GM06990 (cell line): ENCODE data around the gene RTN4R.

Experiments used
- DNase-seq: peaks from one replicate; pipeline ENCODE4 v3.0.0-alpha.2; 2011; ENCODE audit not compliant: insufficient read length; ENCODE audit errors: extremely low read depth
- H3K27me3 ChIP-seq: replicated peaks from 2 replicates; pipeline ENCODE4 v1.6.0; 2011; ENCODE audit warnings: low read length; ENCODE audit not compliant: control insufficient read depth, insufficient read depth
- H3K36me3 ChIP-seq: 2 replicates; pipeline ENCODE4 v1.5.1; 2011; ENCODE audit warnings: low read length; ENCODE audit not compliant: control insufficient read depth, insufficient read depth
- H3K4me3 ChIP-seq: replicated peaks from 2 replicates; pipeline ENCODE4 v1.5.1; 2011; ENCODE audit warnings: low read depth, mild to moderate bottlenecking, control low read depth, low read length
- TF ChIP-seq, protein P1 (sequence below): IDR thresholded peaks from 2 replicates; pipeline ENCODE4 v1.5.1; 2011; ENCODE audit warnings: low read length, control low read depth, mild to moderate bottlenecking, inconsistent platforms; ENCODE audit not compliant: insufficient read depth, poor library complexity, severe bottlenecking

The RTN4R gene

DNA sequence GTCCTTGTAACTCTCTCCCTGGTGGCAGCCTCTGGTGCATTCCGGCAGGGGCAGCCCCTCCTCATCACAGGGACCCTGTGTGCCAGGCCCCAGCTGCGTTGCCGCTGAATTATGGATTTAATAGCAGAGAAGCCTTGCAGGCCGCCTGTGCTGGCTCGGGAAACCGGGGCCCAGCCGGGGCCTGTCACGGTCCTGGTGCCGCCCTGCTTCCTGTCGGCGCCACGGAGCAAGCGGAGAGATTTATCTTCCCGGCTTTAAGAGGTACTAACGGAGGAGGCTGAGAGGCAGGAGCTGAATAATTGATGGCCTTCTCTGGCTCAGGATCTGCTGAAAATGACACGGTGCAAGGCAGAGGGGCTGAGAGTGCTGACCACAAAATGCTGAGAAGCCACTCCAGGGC lies 63.3 kb downstream of the RTN4R start:
- Histone ChIP-seq H3K4me3 (no peak overlapping the region), H3K36me3 (no peaks in the 10 kb centered on the region; the same call in 1 of the 2 replicates), H3K27me3 (no peaks in the 10 kb centered on the region; the same call in 1 of the 2 replicates)
- DNase-seq: no peak
- TF ChIP-seq, protein P1, sequence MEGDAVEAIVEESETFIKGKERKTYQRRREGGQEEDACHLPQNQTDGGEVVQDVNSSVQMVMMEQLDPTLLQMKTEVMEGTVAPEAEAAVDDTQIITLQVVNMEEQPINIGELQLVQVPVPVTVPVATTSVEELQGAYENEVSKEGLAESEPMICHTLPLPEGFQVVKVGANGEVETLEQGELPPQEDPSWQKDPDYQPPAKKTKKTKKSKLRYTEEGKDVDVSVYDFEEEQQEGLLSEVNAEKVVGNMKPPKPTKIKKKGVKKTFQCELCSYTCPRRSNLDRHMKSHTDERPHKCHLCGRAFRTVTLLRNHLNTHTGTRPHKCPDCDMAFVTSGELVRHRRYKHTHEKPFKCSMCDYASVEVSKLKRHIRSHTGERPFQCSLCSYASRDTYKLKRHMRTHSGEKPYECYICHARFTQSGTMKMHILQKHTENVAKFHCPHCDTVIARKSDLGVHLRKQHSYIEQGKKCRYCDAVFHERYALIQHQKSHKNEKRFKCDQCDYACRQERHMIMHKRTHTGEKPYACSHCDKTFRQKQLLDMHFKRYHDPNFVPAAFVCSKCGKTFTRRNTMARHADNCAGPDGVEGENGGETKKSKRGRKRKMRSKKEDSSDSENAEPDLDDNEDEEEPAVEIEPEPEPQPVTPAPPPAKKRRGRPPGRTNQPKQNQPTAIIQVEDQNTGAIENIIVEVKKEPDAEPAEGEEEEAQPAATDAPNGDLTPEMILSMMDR: no peak

DNA sequence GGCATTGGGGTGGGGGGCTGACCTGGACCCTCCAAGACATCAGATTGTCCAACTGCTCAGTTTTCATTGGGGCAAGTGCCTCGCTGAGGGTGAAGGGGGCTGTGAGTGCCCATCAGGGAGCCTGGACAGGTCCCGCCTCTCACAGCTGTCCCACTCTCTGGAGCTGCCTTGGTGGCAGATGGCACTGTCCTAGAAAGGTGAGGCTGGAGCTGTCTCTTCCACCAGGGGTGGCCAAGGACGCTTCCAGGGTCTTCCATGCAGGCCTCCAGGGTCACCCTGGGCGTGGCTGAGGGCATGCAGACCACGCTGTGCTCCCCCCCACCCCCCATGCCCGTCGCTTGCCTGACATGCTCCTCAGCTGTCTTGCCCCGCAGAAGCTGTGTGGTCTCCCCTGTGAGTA lies 63.8 kb downstream of the RTN4R start:
- Histone ChIP-seq H3K36me3 (no peaks in the 10 kb centered on the region; the same call in 1 of the 2 replicates), H3K27me3 (no peaks in the 10 kb centered on the region; the same call in 1 of the 2 replicates), H3K4me3 (no peak overlapping the region)
- TF ChIP-seq, protein P1: no peak
- no peak for DNase-seq

DNA sequence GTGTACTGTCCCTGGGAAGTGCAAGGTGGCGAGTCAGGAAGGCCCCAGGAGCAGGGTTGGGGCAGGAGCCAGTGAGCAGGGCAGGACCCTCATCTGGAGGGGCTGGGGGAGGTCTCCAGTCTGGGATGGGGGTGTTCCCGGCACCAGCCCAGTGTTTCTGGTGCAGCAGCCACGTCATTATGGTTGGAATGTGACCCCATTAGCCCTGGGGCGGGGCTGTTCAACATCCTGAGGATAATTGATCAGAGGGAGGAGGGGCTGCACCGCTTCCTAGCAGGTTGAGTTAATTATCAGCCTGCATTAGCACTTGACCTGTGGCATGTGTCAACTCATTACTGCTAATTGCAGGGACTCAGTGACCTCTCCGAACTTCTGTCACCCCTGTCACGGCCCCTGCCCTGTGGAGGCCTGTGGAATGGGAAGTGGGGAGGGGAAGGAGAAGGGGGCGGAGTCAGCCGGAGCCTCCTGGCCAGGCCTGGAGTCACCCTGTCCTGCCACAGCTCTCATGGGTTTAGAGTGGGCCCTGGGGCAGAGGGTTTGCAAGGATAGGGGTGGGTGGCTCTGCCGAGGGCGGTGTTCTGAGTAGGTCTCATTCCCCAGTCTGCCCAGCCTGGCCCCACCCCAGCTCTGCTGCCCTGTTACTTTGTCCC lies 64.4 kb downstream of the RTN4R start:
- no peaks in the 10 kb centered on the region for H3K36me3 ChIP-seq
- TF ChIP-seq, protein P1: no peak
- DNase-seq: no peak
- no peaks in the 10 kb centered on the region; the same call in 1 of the 2 replicates for H3K27me3 ChIP-seq
- H3K4me3 ChIP-seq: no peak overlapping the region

DNA sequence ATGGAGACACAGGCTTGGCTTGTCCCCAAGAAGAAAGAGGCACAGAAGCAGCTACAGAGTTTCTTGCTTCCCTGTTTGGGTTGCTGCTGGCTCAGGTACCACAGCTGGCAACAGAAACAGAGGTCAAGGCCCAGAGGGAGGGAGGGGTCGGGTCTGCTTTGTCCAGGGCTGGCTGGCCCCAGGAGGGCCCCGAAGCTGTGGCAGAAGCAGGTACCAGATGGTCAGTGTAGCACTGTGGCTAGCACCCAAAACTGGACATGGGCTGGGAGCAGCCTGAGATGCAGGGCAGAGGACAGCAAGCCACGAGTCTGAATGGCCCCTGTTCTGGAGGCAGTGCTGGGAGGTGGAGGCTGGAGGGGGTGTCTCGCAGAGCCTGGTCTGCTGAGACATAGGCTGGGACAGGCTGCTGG lies 65.0 kb downstream of the RTN4R start:
- TF ChIP-seq, protein P1: no peak
- DNase-seq: no peak
- no peaks in the 10 kb centered on the region for H3K36me3 ChIP-seq
- H3K27me3 ChIP-seq: no peaks in the 10 kb centered on the region; the same call in 1 of the 2 replicates
- no peak overlapping the region for H3K4me3 ChIP-seq

DNA sequence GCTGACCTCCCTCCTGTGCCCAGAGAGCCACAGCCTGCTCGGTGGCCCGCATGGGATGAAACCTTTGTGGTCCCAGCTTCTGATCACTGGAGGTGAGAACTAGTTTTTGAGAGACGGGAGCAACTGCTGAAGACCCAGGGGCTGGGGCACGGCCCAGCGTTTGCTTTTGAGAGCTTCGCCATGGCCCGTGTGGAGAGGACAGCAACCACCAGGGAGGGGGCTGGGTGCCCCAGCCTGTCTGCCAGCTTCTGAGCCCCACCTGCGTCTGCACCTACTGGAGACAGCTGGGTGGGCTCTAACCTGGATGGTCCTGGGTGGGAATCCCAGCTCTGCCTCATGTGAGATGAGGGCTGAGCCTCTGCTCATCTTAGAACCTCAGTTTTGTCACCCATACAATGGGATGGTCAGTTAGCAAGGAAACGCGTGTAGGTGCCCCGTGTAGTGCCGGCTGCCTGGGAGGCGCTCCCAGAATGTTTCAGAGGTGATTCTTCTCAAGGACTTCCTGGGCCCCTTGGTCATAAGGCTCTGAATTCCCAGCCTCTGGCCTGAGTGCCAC lies 66.2 kb downstream of the RTN4R start:
- TF ChIP-seq, protein P1: no peak
- no peaks in the 10 kb centered on the region for H3K36me3 ChIP-seq
- H3K4me3 ChIP-seq: no peak overlapping the region
- no peak for DNase-seq
- no peaks in the 10 kb centered on the region; the same call in 1 of the 2 replicates for H3K27me3 ChIP-seq
